Measurements from ENCODE around the gene SNX3.

SNX3 gene

GRCh38 chr6:108175592-108176279 lies 85.1 kb downstream of the SNX3 start:
- no peak overlapping the region for H3K4me3 ChIP-seq (ENCODE audit: low read length)
- no peak for DNase-seq (ENCODE audit: low read depth, low spot score)

- H3K4me3 ChIP-seq (ENCODE audit: low read length), result no peak overlapping the region
- no peak for DNase-seq (ENCODE audit: low read depth, low spot score)
Measured at GRCh38 chr6:108175176-108175591, 85.7 kb downstream of the SNX3 start.

- DNase-seq (ENCODE audit: low read depth, low spot score), result no peak
- no peak overlapping the region for H3K4me3 ChIP-seq (ENCODE audit: low read length)
Measured at GRCh38 chr6:108174371-108175175, 86.3 kb downstream of the SNX3 start.

- no peak for DNase-seq (ENCODE audit: low read depth, low spot score)
- no peak overlapping the region for H3K4me3 ChIP-seq (ENCODE audit: low read length)
Measured at GRCh38 chr6:108171918-108172516, 88.8 kb downstream of the SNX3 start.

DNA sequence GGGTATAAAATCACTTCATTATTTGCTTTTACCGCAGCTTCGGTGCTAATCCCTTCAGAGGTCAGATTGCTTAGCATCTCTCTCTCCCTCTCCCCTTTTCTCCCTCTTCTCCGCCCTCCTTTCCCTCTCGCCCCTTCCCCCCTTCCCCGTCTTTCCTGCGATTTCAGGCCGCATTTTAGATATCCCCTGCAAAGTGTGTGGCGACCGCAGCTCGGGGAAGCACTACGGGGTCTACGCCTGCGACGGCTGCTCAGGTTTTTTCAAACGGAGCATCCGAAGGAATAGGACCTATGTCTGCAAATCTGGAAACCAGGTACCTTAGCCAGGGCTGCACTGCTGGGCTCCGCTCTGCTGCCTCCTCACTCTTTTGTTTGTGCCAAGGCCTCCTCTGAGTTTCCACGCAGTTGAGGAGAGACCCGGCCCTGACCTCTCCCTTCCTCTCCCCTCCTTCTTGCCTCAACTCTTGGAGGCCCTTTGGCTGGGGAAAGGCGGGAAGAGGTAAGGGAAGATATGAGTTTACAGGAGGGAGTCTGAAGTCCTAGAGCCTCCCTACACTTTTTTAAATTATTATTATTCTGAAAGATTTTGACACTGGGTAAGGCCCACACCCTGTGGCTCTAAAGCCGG lies 89.4 kb downstream of the SNX3 start:
- no peak overlapping the region for H3K4me3 ChIP-seq (ENCODE audit: low read length)
- no peak for DNase-seq (ENCODE audit: low read depth, low spot score)

- H3K4me3 ChIP-seq (ENCODE audit: low read length), result no peak overlapping the region
- DNase-seq (ENCODE audit: low read depth, low spot score), result no peak
Measured at GRCh38 chr6:108170332-108171290, 90.2 kb downstream of the SNX3 start.

DNA sequence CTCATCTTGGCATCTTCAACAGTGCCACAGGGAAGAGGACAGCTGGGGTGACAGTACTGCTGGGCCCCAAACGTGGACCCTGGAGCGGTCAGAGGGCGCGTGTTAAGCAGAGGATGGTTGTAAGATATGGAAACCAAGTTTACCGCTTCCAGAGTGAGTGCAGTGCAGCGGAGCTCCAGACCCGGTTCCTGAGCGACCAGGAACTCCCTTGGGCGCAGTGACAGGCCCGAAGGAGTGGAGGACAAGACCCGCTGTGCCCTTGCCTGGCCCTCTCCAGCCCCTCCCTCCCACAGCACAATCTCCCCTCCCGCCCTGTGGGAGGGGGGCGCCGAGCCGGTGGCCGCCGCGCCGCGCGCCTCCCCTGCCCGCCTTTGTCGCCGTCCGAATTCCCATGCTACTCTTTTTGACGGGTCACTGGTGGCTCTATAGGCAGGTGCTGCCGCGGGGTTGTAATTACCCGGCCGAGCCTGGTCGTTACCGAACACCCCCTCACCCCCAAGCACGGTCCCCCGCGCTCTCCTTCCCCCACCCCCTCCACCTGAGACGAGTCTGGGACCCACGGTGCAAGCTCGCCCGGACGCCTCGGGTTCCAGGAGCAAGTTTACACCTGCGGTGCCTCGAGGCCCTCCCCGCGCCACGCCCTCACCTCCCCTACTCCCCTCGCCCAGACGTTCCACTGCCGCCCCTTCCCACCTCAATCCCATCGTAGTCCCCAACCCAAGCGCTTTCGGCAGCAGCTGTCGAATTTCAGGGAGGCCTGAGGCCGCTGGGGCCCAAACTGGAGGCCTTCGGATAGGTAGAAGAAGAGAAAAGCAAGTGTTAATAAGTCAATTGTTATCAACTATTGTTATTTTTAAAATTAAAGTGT lies 91.1 kb downstream of the SNX3 start:
- no peak for DNase-seq (ENCODE audit: low read depth, low spot score)
- no peak overlapping the region for H3K4me3 ChIP-seq (ENCODE audit: low read length)

GRCh38 chr6:108168501-108169463 lies 92.1 kb downstream of the SNX3 start:
- no peak overlapping the region for H3K4me3 ChIP-seq (ENCODE audit: low read length)
- DNase-seq (ENCODE audit: low read depth, low spot score), result no peak

DNA sequence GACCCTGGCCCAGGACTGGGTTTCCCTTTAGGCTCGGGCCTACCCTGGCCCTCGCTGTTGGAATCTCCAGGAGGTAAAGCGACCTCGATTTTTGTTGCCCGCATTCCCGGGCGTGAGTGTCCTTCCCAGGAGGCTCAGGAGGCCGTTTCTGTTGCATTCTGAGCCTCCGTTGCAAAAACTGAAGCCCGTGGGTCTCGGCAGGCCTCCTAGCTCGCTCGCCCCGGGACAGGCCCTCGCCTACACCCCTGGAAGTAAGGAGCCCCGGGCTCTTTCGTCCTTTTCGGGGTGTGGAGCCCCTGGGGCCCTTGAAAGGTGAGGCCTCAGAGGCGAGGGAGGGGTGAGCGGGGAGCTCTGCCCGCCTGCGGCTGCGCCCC lies 92.8 kb downstream of the SNX3 start:
- H3K4me3 ChIP-seq (ENCODE audit: low read length), result no peak overlapping the region
- DNase-seq (ENCODE audit: low read depth, low spot score), result no peak

DNA sequence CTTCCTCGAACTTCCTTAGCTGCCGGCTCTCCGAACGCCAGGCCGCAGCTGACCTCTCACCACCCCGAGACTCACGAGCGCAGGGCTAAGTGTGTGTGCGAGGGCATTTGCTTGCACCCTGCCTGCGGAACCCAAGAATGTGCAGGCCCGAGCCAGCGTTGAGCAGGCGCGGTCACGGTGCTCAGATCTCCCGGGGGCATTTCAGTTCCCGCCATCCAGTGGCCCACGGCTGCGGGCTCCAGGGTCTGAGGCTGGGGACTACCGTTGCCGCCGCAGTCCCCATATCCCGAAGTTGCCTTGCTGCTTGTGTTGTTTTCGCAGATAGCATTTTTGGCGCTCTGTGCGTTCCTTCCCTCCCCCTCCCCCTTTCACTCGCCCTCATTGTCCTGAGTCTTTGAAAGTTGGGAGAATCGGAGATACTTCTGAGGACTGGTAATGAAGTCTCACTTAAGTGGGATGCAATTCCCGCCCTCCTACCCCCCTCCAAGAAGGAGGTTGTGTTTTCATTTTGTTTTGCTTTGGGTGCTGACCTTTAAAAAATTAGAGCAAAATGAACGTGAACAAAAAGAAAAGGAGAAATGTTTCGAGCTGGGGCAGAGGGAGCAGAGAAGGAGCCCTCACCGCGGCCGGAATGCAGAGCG lies 93.3 kb downstream of the SNX3 start:
- no peak for DNase-seq (ENCODE audit: low read depth, low spot score)
- no peak overlapping the region for H3K4me3 ChIP-seq (ENCODE audit: low read length)

DNA sequence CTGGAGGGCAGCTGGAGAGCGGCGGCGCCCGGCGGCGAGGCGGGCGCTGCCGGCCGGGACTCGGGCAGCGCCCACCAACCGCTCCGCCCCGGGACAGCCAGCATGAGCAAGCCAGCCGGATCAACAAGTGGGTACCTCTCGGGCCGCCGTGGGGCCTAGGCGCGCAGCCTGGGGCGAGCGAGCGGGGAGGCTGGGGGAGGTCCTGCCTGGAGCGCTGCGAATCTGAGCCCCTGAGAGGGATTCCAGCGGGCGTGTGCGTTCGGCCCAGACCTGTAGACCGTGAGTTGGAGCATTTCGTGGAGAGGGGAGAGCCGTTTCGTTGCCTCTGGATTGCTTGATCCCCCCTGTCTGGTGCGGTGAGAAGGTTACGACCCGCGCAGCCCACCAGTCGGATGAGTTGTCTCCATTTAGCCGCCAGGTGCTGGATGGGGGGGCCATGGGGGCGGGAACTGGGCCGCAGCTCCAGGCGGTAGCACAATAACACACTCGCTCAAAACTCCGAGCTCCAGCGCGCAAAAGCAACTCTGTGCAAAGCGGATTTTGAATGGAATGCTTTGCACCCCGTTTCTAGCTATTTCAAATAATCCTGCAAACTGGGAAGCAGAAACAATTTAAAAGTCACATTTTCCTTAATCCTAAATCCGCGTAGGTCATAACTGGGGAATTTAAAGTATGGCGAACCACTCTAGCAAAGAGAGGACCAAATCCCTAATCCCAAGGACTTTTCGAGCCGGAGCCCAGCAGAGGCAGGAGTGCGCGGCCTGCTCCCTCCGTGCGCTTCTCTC lies 94.0 kb downstream of the SNX3 start:
- H3K4me3 ChIP-seq (ENCODE audit: low read length), result no peak overlapping the region
- DNase-seq (ENCODE audit: low read depth, low spot score), result no peak

DNA sequence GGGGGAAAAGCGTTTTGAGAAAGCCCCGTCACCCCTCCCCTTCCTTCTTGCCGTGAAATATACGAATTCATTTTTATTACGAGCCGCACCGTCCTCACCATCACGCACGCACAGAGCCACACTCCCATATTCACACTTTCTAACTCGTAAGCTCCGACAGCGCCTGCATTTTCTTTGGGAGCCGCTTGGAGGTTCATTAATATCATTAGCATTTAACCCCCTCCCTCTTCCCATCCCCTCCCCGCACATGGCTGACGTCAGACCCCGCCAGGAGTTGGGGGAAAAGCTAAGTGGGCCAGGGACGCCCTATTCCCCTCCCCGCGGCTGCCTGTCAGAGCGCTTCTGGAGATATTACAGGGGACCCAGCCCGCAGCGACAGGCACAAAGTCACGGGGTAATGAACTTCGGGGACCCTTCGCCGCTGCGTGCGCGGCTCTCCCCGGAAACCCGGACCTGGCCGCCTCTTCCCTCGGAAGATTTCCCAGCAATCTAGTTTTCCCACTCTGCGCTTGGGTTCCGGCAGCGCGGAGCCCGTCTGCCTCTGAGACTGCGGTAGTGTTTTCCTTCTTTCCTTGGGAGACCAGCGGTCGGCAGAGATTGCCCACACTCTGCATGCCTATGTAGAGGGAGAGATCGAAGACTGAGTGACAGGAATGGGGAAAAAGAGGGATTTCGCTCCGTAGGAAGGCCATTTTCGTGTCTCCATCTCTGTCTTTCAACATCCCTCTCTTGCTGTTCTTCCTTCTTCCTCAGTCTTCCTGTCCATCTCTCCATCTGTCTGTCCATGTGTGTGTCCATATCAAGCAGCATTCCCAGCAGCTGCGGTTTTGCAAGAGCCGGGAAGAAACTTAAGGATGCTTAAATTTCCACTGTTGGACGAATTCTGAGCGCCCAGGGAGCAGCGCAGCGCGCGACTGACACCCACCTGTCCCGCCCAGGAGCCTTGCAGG lies 94.9 kb downstream of the SNX3 start, which contains the start of gene NR2E1:
TSS of gene NR2E1 (plus strand) at position 309 of the 950 bp plus-strand sequence. CDS start 744 bp downstream, outside the sequence.
- H3K4me3 ChIP-seq (ENCODE audit: low read length), result no peak within 1 kb of the TSS
- DNase-seq (ENCODE audit: low read depth, low spot score), result no peak

- DNase-seq (ENCODE audit: low read depth, low spot score), result no peak
- no peak overlapping the region for H3K4me3 ChIP-seq (ENCODE audit: low read length)
Measured at GRCh38 chr6:108164815-108165706, 95.8 kb downstream of the SNX3 start.

- no peak overlapping the region for H3K4me3 ChIP-seq (ENCODE audit: low read length)
- DNase-seq (ENCODE audit: low read depth, low spot score), result no peak
Measured at GRCh38 chr6:108164543-108164814, 96.4 kb downstream of the SNX3 start.

All from Jurkat, Clone E6-1 (cell line).